Cardiac muscle cell (in vitro differentiated cells and primary cell): ENCODE results near the gene TBL1XR1. TPM values are rescaled to one million over a fixed set of nuclear protein-coding genes. Genes with fewer than 3 reads are reported as not detected.
"Not testable (repeated sequence)": the region's sequence is repeated elsewhere in the genome, so short reads cannot be mapped to it uniquely, and the experiment has no call there.

ENCODE experiments used
- DNase-seq, 2 donors: peaks; one replicate each; pipeline versions ENCODE4 v3.0.0 to v3.0.0-alpha.2; 2010 to 2017; ENCODE audit warnings: low read depth in 1 of 2, low spot score in 1 of 2
- H3K27ac ChIP-seq: fragments of 200-600 bp; sonication (generic); 2 replicates; pipeline ENCODE4 v1.5.1; 2016
- H3K27me3 ChIP-seq: fragments of 200-600 bp; sonication (generic); 2 replicates; pipeline ENCODE4 v1.6.0; 2016; ENCODE audit warnings: control low read depth
- H3K36me3 ChIP-seq: fragments of 200-600 bp; sonication (generic); 2 replicates; pipeline ENCODE4 v1.5.1; 2016; ENCODE audit warnings: control low read depth
- H3K4me1 ChIP-seq: fragments of 200-600 bp; sonication (generic); 2 replicates; pipeline ENCODE4 v1.8.1; 2017; ENCODE audit warnings: low read depth, mild to moderate bottlenecking, mixed run types
- H3K4me3 ChIP-seq: fragments of 200-600 bp; sonication (generic); 2 replicates; pipeline ENCODE4 v1.5.1; 2016; ENCODE audit warnings: mild to moderate bottlenecking
- H3K9me3 ChIP-seq: fragments of 200-600 bp; sonication (generic); 2 replicates; pipeline ENCODE4 v1.5.1; 2017; ENCODE audit warnings: low read depth, mild to moderate bottlenecking, control low read depth
- CTCF ChIP-seq: IDR thresholded peaks from 2 replicates; pipeline ENCODE4 v1.5.1; 2012; ENCODE audit warnings: low read depth, mild to moderate bottlenecking, low read length
- polyA plus RNA-seq: library from polyadenylated mRNA; unstranded; fragments of >200 nt; fragmentation: Nextera tagmentation; extraction: Ambion mirVana; gene quantifications from 2 replicates; pipeline ENCODE4 v1.2.1, GENCODE V29; 2016
- total RNA-seq: library from RNA; depleted of rRNA; stranded (reverse); fragments of >200 nt; gene quantifications from 2 replicates; pipeline ENCODE4 v1.2.3, GENCODE V29; 2016

Gene TBL1XR1
- total and polyA plus RNA-seq, 2 experiments from 2014 or later, result 23.7 to 81.7 TPM

GRCh38 chr3:177185035-177185574 is 12.2 kb downstream of the TBL1XR1 start:
- Histone ChIP-seq H3K27ac (no peak overlapping the region), H3K9me3 (no peaks in the 10 kb centered on the region), H3K36me3 (no peaks in the 10 kb centered on the region), H3K4me3 (no peak overlapping the region), H3K4me1 (peaks cover 7% of the 10 kb centered on the region), H3K27me3 (no peaks in the 10 kb centered on the region)
- TF ChIP-seq CTCF, result no peak
- no peak for DNase-seq

GRCh38 chr3:177184602-177185001 is 12.7 kb downstream of the TBL1XR1 start:
- H3K9me3 ChIP-seq, H3K27ac ChIP-seq, H3K27me3 ChIP-seq, H3K4me3 ChIP-seq, DNase-seq, H3K36me3 ChIP-seq, H3K4me1 ChIP-seq: not testable (repeated sequence)

GRCh38 chr3:177182352-177182751 is 14.9 kb downstream of the TBL1XR1 start:
- Histone ChIP-seq H3K4me1 (peaks cover 13% of the 10 kb centered on the region), H3K36me3 (no peaks in the 10 kb centered on the region), H3K27me3 (no peaks in the 10 kb centered on the region), H3K27ac (no peak overlapping the region), H3K9me3 (no peaks in the 10 kb centered on the region), H3K4me3 (no peak overlapping the region)
- no peak for DNase-seq
- no peak for TF ChIP-seq CTCF

- peaks cover 13% of the 10 kb centered on the region for H3K4me1 ChIP-seq
- H3K36me3 ChIP-seq, result no peaks in the 10 kb centered on the region
- no peaks in the 10 kb centered on the region for H3K27me3 ChIP-seq
- no peak for DNase-seq
- no peak overlapping the region for H3K27ac ChIP-seq
- TF ChIP-seq CTCF, result no peak
- H3K9me3 ChIP-seq, result no peaks in the 10 kb centered on the region
- H3K4me3 ChIP-seq, result no peak overlapping the region
Measured at GRCh38 chr3:177181418-177181817, 15.9 kb downstream of the TBL1XR1 start.

GRCh38 chr3:177180506-177180905 is 16.8 kb downstream of the TBL1XR1 start:
- TF ChIP-seq CTCF, result no peak
- H3K27me3 ChIP-seq, result no peaks in the 10 kb centered on the region

GRCh38 chr3:177179281-177180067 is 17.8 kb downstream of the TBL1XR1 start:
- H3K9me3 ChIP-seq, result no peaks in the 10 kb centered on the region
- DNase-seq, result no peak
- peak overlapping the region; percentile 39 for H3K27ac ChIP-seq
- no peak for TF ChIP-seq CTCF
- no peaks in the 10 kb centered on the region for H3K27me3 ChIP-seq
- peaks cover 11% of the 10 kb centered on the region for H3K4me1 ChIP-seq
- no peaks in the 10 kb centered on the region for H3K36me3 ChIP-seq
- H3K4me3 ChIP-seq, result no peak overlapping the region

More at GRCh38 chr3:177180506-177180905, 16.8 kb downstream of the TBL1XR1 start:
- peaks cover 10% of the 10 kb centered on the region for H3K4me1 ChIP-seq
- H3K4me3 ChIP-seq, result no peak overlapping the region
- H3K27ac ChIP-seq, result no peak overlapping the region
- H3K9me3 ChIP-seq, result no peaks in the 10 kb centered on the region
- no peak for DNase-seq
- H3K36me3 ChIP-seq, result no peaks in the 10 kb centered on the region
